ENCODE results near the gene MYMK.

DNA sequence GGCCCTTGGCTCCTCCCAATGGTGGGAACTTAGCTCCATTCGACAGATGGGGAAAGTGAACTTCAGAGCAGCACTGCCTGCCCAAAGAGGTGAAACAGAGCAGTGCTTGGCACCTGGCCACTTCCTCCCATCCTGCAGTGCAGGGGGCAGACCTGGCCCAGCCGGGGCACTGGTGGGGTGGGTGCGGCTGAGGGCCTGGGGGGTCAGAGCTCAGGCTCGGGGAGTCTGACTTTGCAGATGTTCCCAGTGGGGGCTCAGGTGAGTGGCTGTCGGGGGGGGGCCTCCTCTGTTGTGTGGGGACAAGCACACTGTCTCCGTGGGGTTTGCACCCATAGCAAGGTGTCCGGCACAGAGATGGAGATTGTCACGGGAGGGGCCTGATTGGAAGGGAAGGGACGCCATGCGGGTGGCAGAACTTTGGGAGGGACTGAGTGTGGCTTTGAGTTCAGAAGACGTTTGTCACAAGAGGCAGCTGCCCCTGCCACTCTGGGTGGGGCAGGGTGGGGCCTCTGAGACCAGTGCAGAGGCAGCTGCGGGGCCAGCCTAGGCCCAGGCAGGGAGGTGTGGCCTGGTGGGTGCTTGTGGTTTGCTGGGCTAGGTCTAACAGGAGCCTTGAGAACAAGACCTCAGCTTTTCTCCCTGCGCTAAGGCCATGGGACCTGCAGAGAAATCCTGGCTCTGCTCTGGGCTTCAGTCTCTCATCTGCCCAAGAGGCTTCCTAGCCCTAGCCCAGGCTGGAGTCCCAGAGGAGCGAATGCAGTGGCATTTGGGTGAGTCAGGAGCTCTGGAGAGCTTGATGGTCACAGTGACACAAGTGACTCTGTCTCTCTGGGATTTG lies 2.5 kb downstream of the MYMK start:
- TF ChIP-seq, protein P1, sequence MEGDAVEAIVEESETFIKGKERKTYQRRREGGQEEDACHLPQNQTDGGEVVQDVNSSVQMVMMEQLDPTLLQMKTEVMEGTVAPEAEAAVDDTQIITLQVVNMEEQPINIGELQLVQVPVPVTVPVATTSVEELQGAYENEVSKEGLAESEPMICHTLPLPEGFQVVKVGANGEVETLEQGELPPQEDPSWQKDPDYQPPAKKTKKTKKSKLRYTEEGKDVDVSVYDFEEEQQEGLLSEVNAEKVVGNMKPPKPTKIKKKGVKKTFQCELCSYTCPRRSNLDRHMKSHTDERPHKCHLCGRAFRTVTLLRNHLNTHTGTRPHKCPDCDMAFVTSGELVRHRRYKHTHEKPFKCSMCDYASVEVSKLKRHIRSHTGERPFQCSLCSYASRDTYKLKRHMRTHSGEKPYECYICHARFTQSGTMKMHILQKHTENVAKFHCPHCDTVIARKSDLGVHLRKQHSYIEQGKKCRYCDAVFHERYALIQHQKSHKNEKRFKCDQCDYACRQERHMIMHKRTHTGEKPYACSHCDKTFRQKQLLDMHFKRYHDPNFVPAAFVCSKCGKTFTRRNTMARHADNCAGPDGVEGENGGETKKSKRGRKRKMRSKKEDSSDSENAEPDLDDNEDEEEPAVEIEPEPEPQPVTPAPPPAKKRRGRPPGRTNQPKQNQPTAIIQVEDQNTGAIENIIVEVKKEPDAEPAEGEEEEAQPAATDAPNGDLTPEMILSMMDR (IDR thresholded peaks at IDR 0.05), result no peak
- TF ChIP-seq POLR2A (IDR thresholded peaks at IDR 0.05), result no peak
- no peak for TF ChIP-seq POLR2AphosphoS5 (IDR thresholded peaks at IDR 0.05)
- no peak for TF ChIP-seq EP300 (IDR thresholded peaks at IDR 0.05)

All from sigmoid colon (tissue), 4 donors.